ENCODE results near the gene SF3A1. TPM values are rescaled to one million over a fixed set of nuclear protein-coding genes. Genes with fewer than 3 reads are reported as not detected.

Gene SF3A1
- total RNA-seq, 1 donor from 2014 or later = 89.2 TPM

GRCh38 chr22:30326255-30326705 lies 30.4 kb downstream of the SF3A1 start:
- peak overlapping the region; percentile 93 for H3K27ac ChIP-seq (replicated peaks)
- intact Hi-C loops (cut with micrococcal nuclease) = no loop called here
- no peak for DNase-seq
- peaks cover 10% of the 10 kb centered on the region for H3K36me3 ChIP-seq
- TF ChIP-seq CTCF (IDR thresholded peaks at IDR 0.05; ENCODE audit: borderline replicate concordance) = no peak
- H3K4me1 ChIP-seq = peaks cover 62% of the 10 kb centered on the region
- H3K4me3 ChIP-seq = peak overlapping the region; percentile 98
- no peaks in the 10 kb centered on the region for H3K27me3 ChIP-seq (ENCODE audit: low read depth)
- no peaks in the 10 kb centered on the region for H3K9me3 ChIP-seq (replicated peaks)

- TF ChIP-seq CTCF (IDR thresholded peaks at IDR 0.05; ENCODE audit: borderline replicate concordance) = no peak
- no peaks in the 10 kb centered on the region for H3K27me3 ChIP-seq (ENCODE audit: low read depth)
- H3K4me1 ChIP-seq = peaks cover 67% of the 10 kb centered on the region
- peaks cover 5% of the 10 kb centered on the region for H3K36me3 ChIP-seq
- intact Hi-C loops (cut with micrococcal nuclease) = no loop called here
- peak overlapping the region; percentile 93 for H3K27ac ChIP-seq (replicated peaks)
- no peaks in the 10 kb centered on the region for H3K9me3 ChIP-seq (replicated peaks)
- no peak for DNase-seq
- H3K4me3 ChIP-seq = peak overlapping the region; percentile 98
These were observed 30.9 kb downstream of the SF3A1 start for GRCh38 chr22:30325724-30326254.

GRCh38 chr22:30325065-30325720 lies 31.5 kb downstream of the SF3A1 start:
- no peaks in the 10 kb centered on the region for H3K36me3 ChIP-seq
- H3K27me3 ChIP-seq (ENCODE audit: low read depth) = no peaks in the 10 kb centered on the region
- H3K9me3 ChIP-seq (replicated peaks) = no peaks in the 10 kb centered on the region
- DNase-seq = no peak
- H3K4me3 ChIP-seq = peak overlapping the region; percentile 98
- peak overlapping the region; percentile 93 for H3K27ac ChIP-seq (replicated peaks)
- TF ChIP-seq CTCF (IDR thresholded peaks at IDR 0.05; ENCODE audit: borderline replicate concordance) = no peak
- H3K4me1 ChIP-seq = peaks cover 73% of the 10 kb centered on the region
- intact Hi-C loops (cut with micrococcal nuclease) = no loop called here

GRCh38 chr22:30324014-30324730 lies 32.5 kb downstream of the SF3A1 start:
- Histone ChIP-seq H3K36me3 (no peaks in the 10 kb centered on the region), H3K4me1 (peaks cover 84% of the 10 kb centered on the region), H3K9me3 (replicated peaks) (no peaks in the 10 kb centered on the region), H3K4me3 (peak overlapping the region; percentile 98), H3K27me3 (ENCODE audit: low read depth) (no peaks in the 10 kb centered on the region), H3K27ac (replicated peaks) (peak overlapping the region; percentile 93)
- no peak for TF ChIP-seq CTCF (IDR thresholded peaks at IDR 0.05; ENCODE audit: borderline replicate concordance)
- intact Hi-C loops (cut with micrococcal nuclease) = no loop called here
- DNase-seq = no peak

- no peak for DNase-seq
- Histone ChIP-seq H3K27me3 (ENCODE audit: low read depth) (no peaks in the 10 kb centered on the region), H3K4me1 (peaks cover 93% of the 10 kb centered on the region), H3K27ac (replicated peaks) (peak overlapping the region; percentile 93), H3K36me3 (no peaks in the 10 kb centered on the region), H3K4me3 (no peak overlapping the region), H3K9me3 (replicated peaks) (no peaks in the 10 kb centered on the region)
- no peak for TF ChIP-seq CTCF (IDR thresholded peaks at IDR 0.05; ENCODE audit: borderline replicate concordance)
- intact Hi-C loops (cut with micrococcal nuclease) = no loop called here
These were observed 33.4 kb downstream of the SF3A1 start for GRCh38 chr22:30323246-30323645.
